H1 (cell line): ENCODE data around the gene CFAP65. TPM values are rescaled to one million over a fixed set of nuclear protein-coding genes. Genes with fewer than 3 reads are reported as not detected.

ENCODE experiments used
- CTCF ChIA-PET: fragments of 300-600 bp; sonication (Branson Sonifier 250); formaldehyde crosslinking; loops from one replicate; lab custom pipeline; 2021; ENCODE audit not compliant: partially characterized antibody; lab: Charles Lee
- POLR2A ChIA-PET: fragments of 300-600 bp; sonication (Branson Sonifier 250); formaldehyde crosslinking; loops from one replicate; lab custom pipeline; 2021; ENCODE audit warnings: inconsistent platforms; ENCODE audit not compliant: partially characterized antibody; lab: Charles Lee
- DNase-seq, 2 experiments: peaks; one replicate each; pipeline versions ENCODE4 v3.0.0 to v3.0.0-alpha.2; 2010 to 2022; ENCODE audit warnings: low spot score in 2 of 2, low read depth in 1 of 2, mixed read lengths in 1 of 2
- FAIRE-seq: peaks from 2 replicates; lab custom pipeline; 2011; peaks lifted over from hg19 to GRCh38; lab: Jason Lieb, UNC
- H2AFZ ChIP-seq: 2 replicates; pipeline ENCODE4 v1.8.1; 2012; ENCODE audit warnings: low read length, inconsistent platforms
- H2AK5ac ChIP-seq: 2 replicates; pipeline ENCODE4 v1.6.1; 2013; ENCODE audit warnings: low read depth, low read length
- H2BK120ac ChIP-seq: replicated peaks from 2 replicates; pipeline ENCODE3; 2013; ENCODE audit warnings: low read depth, low read length, inconsistent platforms
- H2BK12ac ChIP-seq: 2 replicates; pipeline ENCODE4 v1.6.1; 2013; ENCODE audit warnings: low read depth, low read length
- H2BK15ac ChIP-seq: 2 replicates; pipeline ENCODE4 v1.6.1; 2013; ENCODE audit warnings: low read length
- H2BK20ac ChIP-seq: 2 replicates; pipeline ENCODE4 v1.6.1; 2013; ENCODE audit warnings: low read length
- H2BK5ac ChIP-seq: 2 replicates; pipeline ENCODE4 v1.6.1; 2013; ENCODE audit warnings: low read depth, low read length
- H3K14ac ChIP-seq: 2 replicates; pipeline ENCODE4 v1.6.1; 2013; ENCODE audit warnings: inconsistent platforms; ENCODE audit not compliant: insufficient read length
- H3K18ac ChIP-seq: 2 replicates; pipeline ENCODE4 v1.6.1; 2013; ENCODE audit warnings: low read length; ENCODE audit errors: extremely low read depth
- H3K23ac ChIP-seq: 2 replicates; pipeline ENCODE4 v1.6.1; 2013; ENCODE audit warnings: inconsistent platforms; ENCODE audit not compliant: insufficient read length
- H3K23me2 ChIP-seq: 2 replicates; pipeline ENCODE4 v1.6.1; 2013; ENCODE audit warnings: low read depth, low read length
- H3K27ac ChIP-seq: 2 replicates; pipeline ENCODE4 v1.6.1; 2011; ENCODE audit warnings: low read depth, low read length, inconsistent platforms
- H3K27me3 ChIP-seq, 4 experiments: replicated peaks in 1 of 4; 1 replicate in 1 of 4; 2 replicates in 3 of 4; pipeline versions ENCODE4 v1.6.1 to v1.8.1; 2011 to 2013; ENCODE audit warnings: low read length in 3 of 4, mild to moderate bottlenecking in 3 of 4, inconsistent platforms in 2 of 4, mixed read lengths in 2 of 4, moderate library complexity in 1 of 4; ENCODE audit not compliant: control insufficient read depth in 3 of 4, insufficient read depth in 3 of 4; ENCODE audit errors: extremely low read depth in 1 of 4
- H3K36me3 ChIP-seq, 4 experiments: 2 replicates each; pipeline versions ENCODE4 v1.6.1 to v1.8.1; 2011 to 2013; ENCODE audit warnings: mild to moderate bottlenecking in 4 of 4, low read length in 3 of 4, moderate library complexity in 2 of 4, control low read depth in 1 of 4, inconsistent platforms in 1 of 4; ENCODE audit not compliant: insufficient read depth in 4 of 4, control insufficient read depth in 2 of 4
- H3K4ac ChIP-seq: replicated peaks from 2 replicates; pipeline ENCODE3; 2013; ENCODE audit warnings: low read length, low read depth, mixed read lengths, inconsistent platforms; ENCODE audit not compliant: insufficient read length
- H3K4me1 ChIP-seq, 4 experiments: replicated peaks in 1 of 4; 1 replicate in 1 of 4; 2 replicates in 3 of 4; pipeline versions ENCODE4 v1.6.1 to v1.8.1; 2011 to 2013; ENCODE audit warnings: low read length in 3 of 4, inconsistent platforms in 2 of 4, mixed read lengths in 1 of 4; ENCODE audit not compliant: insufficient read depth in 4 of 4, control insufficient read depth in 3 of 4
- H3K4me2 ChIP-seq, 2 experiments: 2 replicates each; pipeline versions ENCODE4 v1.6.1 to v1.8.1; 2011 to 2013; ENCODE audit warnings: low read depth in 2 of 2, low read length in 2 of 2, control low read depth in 1 of 2, inconsistent platforms in 1 of 2, mild to moderate bottlenecking in 1 of 2; ENCODE audit not compliant: insufficient read depth in 1 of 2
- H3K4me3 ChIP-seq, 4 experiments: fragments of 200-600, 300-600 bp in 1 of 4; sonication (generic), shearing (Covaris generic), sonication (Bioruptor Twin) in 1 of 4; 2 replicates each; pipeline versions ENCODE4 v1.5.1 to v1.8.1; 2011 to 2016; ENCODE audit warnings: low read length in 4 of 4, low read depth in 3 of 4, control low read depth in 2 of 4, inconsistent platforms in 2 of 4, mild to moderate bottlenecking in 2 of 4, mixed read lengths in 1 of 4, moderate library complexity in 1 of 4; ENCODE audit not compliant: insufficient read depth in 2 of 4; ENCODE audit errors: extremely low read depth in 1 of 4
- H3K56ac ChIP-seq: replicated peaks from 2 replicates; pipeline ENCODE3; 2013; ENCODE audit warnings: low read depth, mild to moderate bottlenecking, mixed read lengths, low read length, inconsistent platforms; ENCODE audit not compliant: insufficient read length
- H3K79me1 ChIP-seq: 2 replicates; pipeline ENCODE4 v1.6.1; 2013; ENCODE audit warnings: low read depth, low read length, control low read depth
- H3K79me2 ChIP-seq, 2 experiments: 2 replicates each; pipeline versions ENCODE4 v1.6.1 to v1.8.1; 2012 to 2013; ENCODE audit warnings: low read length in 2 of 2, mild to moderate bottlenecking in 2 of 2, inconsistent platforms in 1 of 2; ENCODE audit not compliant: insufficient read depth in 2 of 2, control insufficient read depth in 1 of 2
- H3K9ac ChIP-seq, 4 experiments: replicated peaks in 1 of 4; 1 replicate in 1 of 4; 2 replicates in 3 of 4; pipeline versions ENCODE4 v1.6.1 to v1.8.1; 2011 to 2013; ENCODE audit warnings: low read depth in 3 of 4, low read length in 3 of 4, control low read depth in 2 of 4, mild to moderate bottlenecking in 2 of 4, moderate library complexity in 2 of 4, inconsistent platforms in 1 of 4; ENCODE audit errors: extremely low read depth in 1 of 4
- H3K9me3 ChIP-seq, 2 experiments: 2 replicates each; pipeline versions ENCODE4 v1.6.1 to v1.8.1; 2012 to 2013; ENCODE audit warnings: mild to moderate bottlenecking in 2 of 2, moderate library complexity in 2 of 2, control low read depth in 1 of 2, inconsistent platforms in 1 of 2, low read depth in 1 of 2, low read length in 1 of 2, mixed read lengths in 1 of 2; ENCODE audit not compliant: insufficient read depth in 2 of 2
- H4K20me1 ChIP-seq, 2 experiments: replicated peaks in 1 of 2; 2 replicates each; pipeline versions ENCODE3 to v1.8.1; 2011 to 2013; ENCODE audit warnings: inconsistent platforms in 2 of 2, low read length in 2 of 2, mild to moderate bottlenecking in 1 of 2; ENCODE audit not compliant: insufficient read depth in 2 of 2, control insufficient read depth in 1 of 2
- H4K5ac ChIP-seq: 2 replicates; pipeline ENCODE4 v1.6.1; 2013; ENCODE audit warnings: low read length, low read depth, mixed read lengths, inconsistent platforms; ENCODE audit not compliant: insufficient read length
- H4K8ac ChIP-seq: 2 replicates; pipeline ENCODE4 v1.8.0; 2013; ENCODE audit warnings: mild to moderate bottlenecking, moderate library complexity, low read length, inconsistent platforms; ENCODE audit not compliant: insufficient read depth; ENCODE audit errors: extremely low read depth
- H4K91ac ChIP-seq: replicated peaks from 2 replicates; pipeline ENCODE3; 2013; ENCODE audit warnings: low read length, mixed read lengths, inconsistent platforms; ENCODE audit not compliant: insufficient read length
- RAD21 ChIP-seq, 2 experiments: IDR thresholded peaks in 1 of 2; conservative IDR thresholded peaks in 1 of 2; 2 replicates each; pipeline ENCODE4 v1.6.1; 2011; ENCODE audit warnings: low read depth in 2 of 2, low read length in 2 of 2, improper control_type of control experiment in 1 of 2, inconsistent platforms in 1 of 2, mild to moderate bottlenecking in 1 of 2, moderate library complexity in 1 of 2
- RNF2 ChIP-seq: fragments of 200-900, 300-1000 bp; sonication (generic); IDR thresholded peaks from 2 replicates; pipeline ENCODE4 v1.7.1; 2016; ENCODE audit warnings: borderline replicate concordance, low read depth, mild to moderate bottlenecking, antibody characterized with exemption, low read length; ENCODE audit not compliant: poor library complexity, severe bottlenecking; ENCODE audit errors: missing control alignments
- WGBS, 2 experiments: shearing (Covaris generic) in 1 of 2; methylation state at CpG; one replicate each; pipeline versions ENCODE4 v1.1.6 to v1.1.7; 2013 to 2015; ENCODE audit warnings: low lambda C conversion rate in 2 of 2, mixed read lengths in 2 of 2, inconsistent platforms in 1 of 2, low coverage in 1 of 2, missing lambda C conversion rate in 1 of 2; ENCODE audit not compliant: insufficient replicate concordance in 2 of 2, insufficient coverage in 1 of 2, insufficient read length in 1 of 2; ENCODE audit errors: extremely low coverage in 1 of 2, missing lambda C conversion rate in 1 of 2; 5-methylcytosine and 5-hydroxymethylcytosine counted together
- polyA plus RNA-seq, 7 experiments: library from polyadenylated mRNA; depleted of rRNA in 3 of 7; stranded (reverse) in 5 of 7; unstranded in 2 of 7; fragments of >200 nt in 5 of 7; fragments of 200-250 nt in 2 of 7; gene quantifications; 1 replicate in 5 of 7; 2 replicates in 1 of 7; 4 replicates in 1 of 7; pipeline versions ENCODE4 v1.2.1 to v1.2.3, GENCODE V29; 2011 to 2013; ENCODE audit warnings: missing spikeins in 2 of 7, mixed read lengths in 2 of 7
- total RNA-seq: library from RNA; stranded (reverse); fragmentation: NEBNext Ultra II Directional; extraction: Animal tissue kit (Norgen Biotek cat#: 25700); gene quantifications from 2 replicates; pipeline ENCODE4 v1.2.1, GENCODE V29; 2021

The CFAP65 gene
- total and polyA plus RNA-seq, 2 of the 8 experiments (the other 6 are each of a cell fraction or from before 2014, with no cell fraction given) = 0.19 to 0.45 TPM

DNA sequence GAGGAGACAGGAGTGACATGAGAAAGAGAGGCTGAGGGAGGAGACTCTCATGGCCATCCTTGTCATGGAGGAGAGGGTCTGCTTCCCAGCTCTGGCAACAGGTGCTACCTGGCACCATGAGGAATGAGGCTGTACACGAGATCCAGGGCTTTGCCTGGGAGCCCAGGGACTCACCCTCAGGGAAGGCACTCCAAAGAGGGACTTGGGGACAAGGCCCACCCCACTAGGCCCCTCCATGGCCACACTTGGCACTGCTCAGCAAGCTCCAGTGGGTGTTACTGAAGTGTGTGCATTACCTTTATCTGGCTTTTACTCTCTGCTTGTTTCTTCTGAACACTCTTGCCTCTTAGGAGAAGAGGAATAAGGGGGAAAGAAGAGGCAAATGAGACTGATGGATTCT lies 2.7 kb downstream of the CFAP65 start:
- Histone ChIP-seq H4K20me1 (no peaks in the 10 kb centered on the region), H3K14ac (no peak overlapping the region), H3K79me2 (no peaks in the 10 kb centered on the region), H3K4me3 (no peak overlapping the region), H3K18ac (no peak overlapping the region), H2BK5ac (no peak overlapping the region), H3K36me3 (no peaks in the 10 kb centered on the region), H2BK120ac (no peak overlapping the region), H3K27me3 (peaks cover 0 to 5% (median 0%) of the 10 kb centered on the region in 4 experiments; a peak in 1 of 7 replicates), H3K4me2 (no peak overlapping the region), H3K4me1 (peaks cover 0 to 3% (median 0%) of the 10 kb centered on the region in 4 experiments; a peak in 1 of 7 replicates), H3K27ac (no peak overlapping the region), H2BK12ac (no peak overlapping the region), H4K8ac (no peak overlapping the region), H3K9ac (no peak overlapping the region), H3K56ac (no peak overlapping the region), H4K91ac (no peak overlapping the region), H3K23me2 (no peaks in the 10 kb centered on the region; the same call in 1 of the 2 replicates), H3K9me3 (no peaks in the 10 kb centered on the region), H3K23ac (no peak overlapping the region), H3K4ac (no peak overlapping the region), H3K79me1 (no peaks in the 10 kb centered on the region), H2AK5ac (no peak overlapping the region), H4K5ac (no peak overlapping the region), H2BK15ac (no peak overlapping the region), H2AFZ (no peak overlapping the region), H2BK20ac (no peak overlapping the region)
- no peak for FAIRE-seq
- CTCF ChIA-PET = interaction anchor here (0.8 to 62.8 kb wide), 12 partner anchors 6 to 492 kb away, joined by 3 to 1777 read pairs (median 5); partner anchors contain the start of genes CFAP65 and IHH
- DNase-seq = no peak
- POLR2A ChIA-PET = interaction anchor here (0.5 to 1.7 kb wide), 2 partner anchors 21 to 119 kb away, joined by 3 read pairs; no protein-coding TSS in a partner anchor
- TF ChIP-seq RNF2 (no peak), RAD21 (IDR thresholded peaks at IDR 0.05 in 1 of 2, conservative IDR thresholded peaks at IDR 0.05 in 1 of 2; ENCODE audit: low read depth in 2 of 2, low read length in 2 of 2) (no peak)
- WGBS, 2 experiments = 0% methylated on average over 1 of the region's 1 CpG; no CpG with 5 or more reads in 1 of the 2 experiments
